RWPE1 (cell line): ENCODE measurements around the gene NFU1.

Experiments
- CTCF ChIA-PET: fragments of 350-600 bp; sonication (Branson Sonifier 250); formaldehyde crosslinking; extraction: SDS; loops from one replicate; lab custom pipeline; 2021; lab: Yijun Ruan, JAX
- POLR2A ChIA-PET: fragments of 400-600 bp; formaldehyde crosslinking; extraction: SDS; loops from one replicate; lab custom pipeline; 2020; ENCODE audit warnings: antibody characterized with exemption; ENCODE audit not compliant: low non-redundant PET; lab: Yijun Ruan, JAX
- DNase-seq: peaks from one replicate; pipeline ENCODE4 v3.0.0; 2012; ENCODE audit warnings: low spot score
- H3K27ac ChIP-seq: fragments of 450-650 bp; 2 replicates; pipeline ENCODE4 v1.5.1; 2017
- CTCF ChIP-seq: fragments of 450-650 bp; conservative IDR thresholded peaks from 2 replicates; pipeline ENCODE4 v1.5.1; 2017; ENCODE audit warnings: low read depth, mild to moderate bottlenecking

NFU1 gene

DNA sequence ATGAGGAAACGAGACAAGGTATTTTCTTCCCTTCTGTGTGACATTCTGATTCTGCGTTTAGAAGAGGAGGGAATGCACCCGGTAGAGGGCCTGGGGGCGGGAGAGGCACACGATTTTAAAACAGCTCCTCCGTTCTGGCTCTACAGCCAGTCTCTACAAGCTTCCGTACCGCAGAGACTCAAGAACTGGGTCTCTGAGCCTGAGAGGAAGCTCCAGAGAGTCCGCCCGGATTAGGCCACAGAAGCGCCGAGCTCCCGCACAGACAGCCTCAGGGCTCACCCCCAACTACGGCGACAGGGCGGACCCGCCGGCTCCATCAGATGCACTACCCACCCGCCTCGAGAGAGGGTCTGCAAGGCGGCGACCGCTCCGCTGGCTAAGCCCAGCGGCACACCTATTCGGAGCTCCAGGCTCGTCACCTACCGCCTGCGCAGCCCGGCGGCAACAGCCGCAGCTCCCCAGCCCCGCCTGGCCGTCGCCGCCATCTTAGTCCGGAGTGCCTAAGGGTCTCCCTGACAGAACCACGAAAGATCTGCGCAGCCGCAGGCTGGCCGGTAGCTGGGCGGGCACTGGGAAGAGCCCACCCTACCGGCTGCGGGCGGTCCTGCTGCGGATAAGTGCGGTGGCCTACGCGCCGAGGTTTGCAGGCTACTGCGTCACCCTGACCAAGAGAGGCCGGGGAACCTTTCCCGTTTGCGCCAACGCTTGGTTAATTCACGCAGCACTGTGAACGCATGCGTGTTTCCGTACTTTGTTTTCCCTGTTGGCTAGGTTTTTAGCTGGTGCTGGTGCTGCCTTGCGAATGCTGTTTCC is at the start of gene NFU1:
TSS of gene NFU1 (minus strand) at position 498 of the 813 bp plus-strand sequence. CDS start at position 485, 13 bp downstream.
- CTCF ChIA-PET, result interaction anchor here (0.5 to 1.0 kb wide), 8 partner anchors 14 to 1165 kb away, joined by 3 to 5 read pairs (median 3); no protein-coding TSS in a partner anchor
- peak within 1 kb of the TSS; percentile 94 for H3K27ac ChIP-seq
- peak; percentile 92 for DNase-seq
- TF ChIP-seq CTCF, result peak; percentile 39; the same call in 1 of the 2 replicates
- POLR2A ChIA-PET, result no interaction called here

GRCh38 chr2:69483696-69484095 is 46.5 kb upstream of the NFU1 start:
- ChIA-PET POLR2A (no interaction called here), CTCF (interaction anchor here (0.9 kb wide), 1 partner anchor 290 kb away, joined by 3 read pairs; no protein-coding TSS in a partner anchor)
- no peak overlapping the region for H3K27ac ChIP-seq
- no peak for TF ChIP-seq CTCF
- DNase-seq, result no peak

GRCh38 chr2:69483024-69483423 is 45.8 kb upstream of the NFU1 start:
- no peak for TF ChIP-seq CTCF
- ChIA-PET CTCF (interaction anchor here (0.9 kb wide), 1 partner anchor 290 kb away, joined by 3 read pairs; no protein-coding TSS in a partner anchor), POLR2A (no interaction called here)
- no peak for DNase-seq
- H3K27ac ChIP-seq, result no peak overlapping the region

GRCh38 chr2:69482471-69482870 is 45.2 kb upstream of the NFU1 start:
- ChIA-PET CTCF (no interaction called here), POLR2A (no interaction called here)
- DNase-seq, result no peak
- no peak for TF ChIP-seq CTCF
- H3K27ac ChIP-seq, result no peak overlapping the region

DNA sequence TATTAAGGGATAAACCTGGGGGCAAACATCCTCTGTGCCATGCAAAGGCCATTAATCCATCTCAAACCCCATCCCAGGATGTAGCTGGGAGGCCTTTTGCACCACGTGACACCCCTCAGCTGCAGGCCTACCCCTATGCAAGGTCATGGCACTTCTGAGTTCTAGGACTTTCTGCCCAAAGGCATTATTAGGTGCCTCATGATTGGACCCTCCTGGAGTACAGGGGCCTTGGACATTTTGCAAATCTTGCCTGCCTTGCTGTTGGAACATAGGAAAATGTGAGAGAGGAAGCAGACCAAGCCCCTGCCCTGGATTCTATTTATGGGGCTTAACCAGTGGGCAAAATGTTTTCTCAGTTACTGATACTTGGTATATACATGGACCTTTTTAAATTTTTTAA is 44.2 kb upstream of the NFU1 start:
- ChIA-PET CTCF (interaction anchor here (0.6 kb wide), 1 partner anchor 146 kb away, joined by 3 read pairs; no protein-coding TSS in a partner anchor), POLR2A (no interaction called here)
- TF ChIP-seq CTCF, result no peak
- DNase-seq, result no peak
- H3K27ac ChIP-seq, result no peak overlapping the region

GRCh38 chr2:69477627-69478026 is 40.4 kb upstream of the NFU1 start:
- CTCF ChIA-PET, result no interaction called here
- no peak for DNase-seq
- POLR2A ChIA-PET, result no interaction called here
- no peak for TF ChIP-seq CTCF
- no peak overlapping the region for H3K27ac ChIP-seq
